Measurements from ENCODE around the gene SPINK2. TPM values are rescaled to one million over a fixed set of nuclear protein-coding genes. Genes with fewer than 3 reads are reported as not detected.

SPINK2 gene
- total and polyA plus RNA-seq, 10 of the 15 experiments (the other 5 are each of a cell fraction or from before 2014, with no cell fraction given) = 0.13 to 1.0 (median 0.61) TPM; not detected in 1

GRCh38 chr4:56787380-56787779, 34.1 kb downstream of the SPINK2 start (continued):
- TF ChIP-seq REST (IDR thresholded peaks at IDR 0.05; ENCODE audit: low read depth, low read length) (no peak), HDAC2 (IDR thresholded peaks at IDR 0.05) (no peak), SIX5 (IDR thresholded peaks at IDR 0.05; ENCODE audit: low read depth, low read length, severe bottlenecking) (no peak)

- Histone ChIP-seq H3K9ac (ENCODE audit: control insufficient read depth, insufficient read depth, low read length) (no peak overlapping the region), H3K4me1 (ENCODE audit: control insufficient read depth, insufficient read depth, low read length) (peaks cover 7% of the 10 kb centered on the region), H3K79me2 (ENCODE audit: control insufficient read depth, insufficient read depth, low read length) (no peaks in the 10 kb centered on the region), H3K27ac (ENCODE audit: control insufficient read depth, insufficient read depth) (no peak overlapping the region), H4K20me1 (ENCODE audit: control insufficient read depth, insufficient read depth) (no peaks in the 10 kb centered on the region), H2AFZ (ENCODE audit: control insufficient read depth, low read depth, low read length) (no peak overlapping the region), H3K9me3 (replicated peaks; ENCODE audit: control insufficient read depth, insufficient read depth, low read length) (no peaks in the 10 kb centered on the region; the same call in 2 of the 3 replicates), H3K4me3 (no peak overlapping the region), H3K36me3 (ENCODE audit: control insufficient read depth in 2 of 2, insufficient read depth in 2 of 2, low read length in 1 of 2) (no peaks in the 10 kb centered on the region), H3K27me3 (replicated peaks in 1 of 2; ENCODE audit: control insufficient read depth in 2 of 2, insufficient read depth in 2 of 2, low read length in 1 of 2) (no peaks in the 10 kb centered on the region), H3K4me2 (ENCODE audit: control insufficient read depth, insufficient read depth) (no peak overlapping the region)
- TF ChIP-seq MLLT1 (IDR thresholded peaks at IDR 0.05) (no peak), GATAD2B (conservative IDR thresholded peaks at IDR 0.05; ENCODE audit: low read depth) (no peak), SP1 (IDR thresholded peaks at IDR 0.05; ENCODE audit: low read depth, low read length) (no peak), STAT3 (IDR thresholded peaks at IDR 0.05; ENCODE audit: low read depth, low read length) (no peak), POLR2AphosphoS5 (IDR thresholded peaks at IDR 0.05; ENCODE audit: low read length) (no peak), TCF3 (IDR thresholded peaks at IDR 0.05; ENCODE audit: borderline replicate concordance, insufficient read depth, low read depth, low read length) (no peak), YY1 (IDR thresholded peaks at IDR 0.05; ENCODE audit: low read depth, low read length) (no peak), CBFB (IDR thresholded peaks at IDR 0.05; ENCODE audit: low read depth) (no peak), SREBF2 (IDR thresholded peaks at IDR 0.05; ENCODE audit: low read length) (no peak), WRNIP1 (IDR thresholded peaks at IDR 0.05; ENCODE audit: borderline replicate concordance, low read depth, low read length) (no peak), MXI1 (IDR thresholded peaks at IDR 0.05; ENCODE audit: low read depth, low read length) (no peak), FOXK2 (IDR thresholded peaks at IDR 0.05) (no peak), ZNF274 (IDR thresholded peaks at IDR 0.05; ENCODE audit: insufficient read depth, insufficient read length) (no peak), PAX8 (IDR thresholded peaks at IDR 0.05) (no peak), NR2F1 (conservative IDR thresholded peaks at IDR 0.05) (no peak), SREBF1 (IDR thresholded peaks at IDR 0.05; ENCODE audit: low read length) (no peak), ESRRA (IDR thresholded peaks at IDR 0.05; ENCODE audit: low read length) (no peak)
- WGBS (ENCODE audit: insufficient coverage, insufficient replicate concordance, low lambda C conversion rate, missing lambda C conversion rate) = 70% methylated on average over 9 of the region's 9 CpGs
- intact Hi-C loops (cut with micrococcal nuclease; ENCODE audit: unreplicated experiment) = no loop called here
- BruUV-seq (replicated peaks) = no TSS peak
- in situ Hi-C loops (cut with MboI) = no loop called here
- SMC1A ChIA-PET (ENCODE audit: uncharacterized antibody, unreplicated experiment) = no interaction called here
- DNase-seq (ENCODE audit: low read depth, low spot score) = no peak
- no peak for FAIRE-seq
- RAD21 ChIA-PET (ENCODE audit: unreplicated experiment) = no interaction called here
- POLR2A ChIA-PET = no interaction called here
- ATAC-seq = no peak
- CTCF ChIA-PET = no interaction called here
These were observed 34.5 kb downstream of the SPINK2 start for GRCh38 chr4:56786955-56787354.

Data from GM12878 (cell line).